DOHH2 (cell line): ENCODE data around the gene DDX51.

Experiments used
- H3F3A ChIP-seq: fragments of 200-600 bp; sonication (generic), shearing (Covaris generic); 2 replicates; pipeline ENCODE4 v1.6.0; 2016; ENCODE audit warnings: antibody characterized with exemption, mild to moderate bottlenecking; ENCODE audit not compliant: control insufficient read depth, insufficient read depth
- H3K27ac ChIP-seq: fragments of 200-600 bp; sonication (generic); 2 replicates; pipeline ENCODE4 v1.5.1; 2014; ENCODE audit warnings: low read depth, mild to moderate bottlenecking, low read length, moderate library complexity
- H3K27me3 ChIP-seq: fragments of 200-600 bp; sonication (generic); 2 replicates; pipeline ENCODE4 v1.6.1; 2014; ENCODE audit warnings: mild to moderate bottlenecking, low read length, mixed read lengths; ENCODE audit not compliant: control insufficient read depth
- H3K36me3 ChIP-seq: fragments of 200-600 bp; sonication (generic); 2 replicates; pipeline ENCODE4 v1.6.1; 2014; ENCODE audit warnings: mild to moderate bottlenecking, low read length, moderate library complexity, mixed read lengths; ENCODE audit not compliant: control insufficient read depth
- H3K4me1 ChIP-seq: fragments of 200-600 bp; sonication (generic); 2 replicates; pipeline ENCODE4 v1.6.1; 2014; ENCODE audit warnings: mild to moderate bottlenecking, low read length, mixed read lengths; ENCODE audit not compliant: control insufficient read depth
- H3K4me2 ChIP-seq: fragments of 200-600 bp; sonication (generic); 2 replicates; pipeline ENCODE4 v1.6.0; 2014; ENCODE audit warnings: mild to moderate bottlenecking, low read length, moderate library complexity
- H3K4me3 ChIP-seq: fragments of 200-600 bp; sonication (generic); 2 replicates; pipeline ENCODE4 v1.5.1; 2014; ENCODE audit warnings: mild to moderate bottlenecking, low read length, mixed read lengths
- H3K79me2 ChIP-seq: fragments of 200-600 bp; sonication (generic); 2 replicates; pipeline ENCODE4 v1.6.1; 2014; ENCODE audit warnings: mild to moderate bottlenecking, low read length, mixed read lengths; ENCODE audit not compliant: control insufficient read depth
- H3K9me2 ChIP-seq: fragments of 200-600 bp; sonication (generic); replicated peaks from 2 replicates; pipeline ENCODE4 v1.6.1; 2014; ENCODE audit warnings: mild to moderate bottlenecking, low read length, mixed read lengths; ENCODE audit not compliant: control insufficient read depth
- H3K9me3 ChIP-seq: fragments of 200-600 bp; sonication (generic); 2 replicates; pipeline ENCODE4 v1.6.1; 2014; ENCODE audit warnings: antibody characterized with exemption, low read length, mixed read lengths; ENCODE audit not compliant: control insufficient read depth, insufficient read depth
- H4K20me1 ChIP-seq: fragments of 200-600 bp; sonication (generic); 2 replicates; pipeline ENCODE4 v1.6.0; 2014; ENCODE audit warnings: low read depth, mild to moderate bottlenecking, antibody characterized with exemption, low read length, moderate library complexity; ENCODE audit not compliant: control insufficient read depth, insufficient read depth
- CTCF ChIP-seq: fragments of 200-600 bp; sonication (generic); IDR thresholded peaks from one replicate; pipeline ENCODE4 v1.5.1; 2014; ENCODE audit warnings: antibody characterized with exemption, mild to moderate bottlenecking, low read depth, low read length; ENCODE audit not compliant: poor library complexity, severe bottlenecking
- EZH2phosphoT487 ChIP-seq: fragments of 200-600 bp; sonication (generic); IDR thresholded peaks from 2 replicates; pipeline ENCODE4 v1.6.1; 2017; ENCODE audit warnings: borderline replicate concordance, mild to moderate bottlenecking, antibody characterized with exemption, low read length, moderate library complexity, mixed read lengths

Gene DDX51

GRCh38 chr12:132161796-132162507 lies 17.8 kb upstream of the DDX51 start:
- Histone ChIP-seq H3K36me3 (peaks cover 17% of the 10 kb centered on the region), H3K79me2 (no peaks in the 10 kb centered on the region), H3K9me3 (peaks cover 15% of the 10 kb centered on the region), H3K4me3 (no peak overlapping the region), H4K20me1 (no peaks in the 10 kb centered on the region), H3K9me2 (no peaks in the 10 kb centered on the region), H3K27me3 (no peaks in the 10 kb centered on the region), H3K4me1 (no peaks in the 10 kb centered on the region), H3F3A (peaks cover 10% of the 10 kb centered on the region; the same call in 1 of the 2 replicates), H3K4me2 (no peak overlapping the region), H3K27ac (no peak overlapping the region)
- TF ChIP-seq EZH2phosphoT487: no peak
- no peak for TF ChIP-seq CTCF

- Histone ChIP-seq H3K9me3 (peaks cover 19% of the 10 kb centered on the region), H3K27ac (no peak overlapping the region), H3F3A (peaks cover 17% of the 10 kb centered on the region), H3K4me1 (no peaks in the 10 kb centered on the region), H3K27me3 (no peaks in the 10 kb centered on the region), H3K36me3 (peaks cover 24% of the 10 kb centered on the region), H4K20me1 (no peaks in the 10 kb centered on the region), H3K4me3 (no peak overlapping the region), H3K79me2 (no peaks in the 10 kb centered on the region), H3K9me2 (no peaks in the 10 kb centered on the region), H3K4me2 (no peak overlapping the region)
- TF ChIP-seq EZH2phosphoT487 (no peak), CTCF (no peak)
These were observed 17.1 kb upstream of the DDX51 start for GRCh38 chr12:132161036-132161781.

- Histone ChIP-seq H4K20me1 (no peaks in the 10 kb centered on the region), H3K36me3 (peaks cover 30% of the 10 kb centered on the region), H3K4me1 (no peaks in the 10 kb centered on the region), H3K4me3 (no peak overlapping the region), H3K27me3 (no peaks in the 10 kb centered on the region), H3K4me2 (no peak overlapping the region), H3F3A (peaks cover 22% of the 10 kb centered on the region), H3K9me3 (peaks cover 25% of the 10 kb centered on the region), H3K27ac (no peak overlapping the region), H3K79me2 (no peaks in the 10 kb centered on the region), H3K9me2 (no peaks in the 10 kb centered on the region)
- TF ChIP-seq EZH2phosphoT487 (no peak), CTCF (no peak)
These were observed 16.5 kb upstream of the DDX51 start for GRCh38 chr12:132160601-132161035.
